NCI-H345 treated with DMSO at 0.1 percent for 48 hours (cell line): ENCODE data around the gene CCDC183.
"Not testable (repeated sequence)": the region's sequence is repeated elsewhere in the genome, so short reads cannot be mapped to it uniquely, and the experiment has no call there.

Source experiments
- DNase-seq: peaks from one replicate; lab custom pipeline; 2025; ENCODE audit not compliant: unreplicated experiment; lab: John Stamatoyannopoulos, UW

Gene CCDC183

GRCh38 chr9:136796238-136796774 is at the start of gene CCDC183:
Gene CCDC183, plus strand, starts transcription at chr9:136796338. Its CDS starts 60 bp downstream, at chr9:136796398.
- no peak for DNase-seq

- no peak for DNase-seq
Observed at GRCh38 chr9:136746621-136747020, 49.5 kb upstream of the CCDC183 start.

- no peak for DNase-seq
Observed at GRCh38 chr9:136747161-136748060, 48.7 kb upstream of the CCDC183 start.

DNA sequence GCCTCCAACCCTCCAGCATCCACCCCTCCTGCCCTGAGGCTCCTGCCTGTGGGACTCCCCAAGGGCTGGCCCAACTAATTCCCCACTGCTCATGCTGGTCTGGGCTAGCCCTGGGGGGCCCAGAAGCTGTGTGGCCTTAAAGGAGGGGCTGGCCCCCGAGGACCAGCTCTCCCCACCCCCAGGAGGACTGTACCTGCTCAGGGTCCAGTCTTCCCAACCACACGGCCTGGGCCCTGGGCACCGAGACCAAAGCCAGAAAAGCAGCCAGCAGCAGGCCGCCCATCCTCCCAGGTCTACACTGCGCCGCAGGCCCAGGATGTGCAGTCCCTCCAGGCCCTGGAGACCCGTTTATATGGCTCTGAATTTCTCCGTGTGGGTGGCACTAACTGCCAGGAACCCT is 47.9 kb upstream of the CCDC183 start, which contains the start of gene LCN6:
LCN6 (minus strand) TSS at position 325 of the 400 bp plus-strand sequence; CDS start at position 283, 42 bp downstream.
- DNase-seq: no peak

DNA sequence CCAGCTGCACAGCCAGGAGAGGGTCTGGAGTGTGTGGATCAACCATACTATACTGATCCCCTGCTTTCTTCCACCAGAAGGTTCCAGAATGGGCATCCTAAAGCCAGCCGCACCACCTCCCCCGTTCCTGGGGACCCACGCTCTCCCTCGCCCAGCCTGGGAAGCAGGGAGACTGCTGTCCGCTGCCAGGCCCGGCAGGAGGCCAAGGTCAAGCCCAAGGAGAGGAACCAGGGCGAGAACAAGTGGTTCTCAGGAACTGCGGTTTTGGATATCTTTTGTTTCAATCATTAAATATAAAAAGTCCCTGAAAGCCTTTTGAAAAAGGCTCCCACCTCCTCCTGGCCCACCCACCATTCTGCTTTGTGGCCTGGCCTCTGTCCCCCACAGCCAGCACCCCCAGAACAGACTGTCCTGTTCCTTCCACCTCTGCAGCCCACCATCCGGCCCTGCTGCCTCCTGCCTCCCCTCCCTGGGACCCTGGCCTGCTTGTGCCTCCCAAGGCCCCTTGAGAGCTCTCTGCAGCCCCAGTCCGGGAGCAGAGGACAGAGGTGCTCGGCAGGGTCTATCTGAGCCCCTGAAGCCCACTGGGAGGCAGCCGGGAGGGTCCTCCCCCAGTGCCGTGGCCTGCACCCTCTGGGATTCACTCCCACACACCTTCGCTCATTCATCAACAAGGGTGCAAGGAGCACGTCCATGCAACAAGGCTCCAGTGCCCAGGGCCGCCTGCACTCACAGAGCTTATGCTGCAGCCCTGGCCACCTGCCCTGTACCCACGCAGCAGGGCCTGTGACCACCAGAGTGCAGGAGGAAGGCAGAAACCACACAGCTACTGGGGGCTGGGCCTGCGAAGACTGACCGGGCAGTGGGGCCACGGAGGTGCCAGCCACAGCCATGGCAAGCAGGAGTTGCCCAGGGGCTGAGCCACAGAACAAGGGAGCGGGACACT is 47.2 kb upstream of the CCDC183 start:
- DNase-seq: no peak

GRCh38 chr9:136750526-136750925 is 45.6 kb upstream of the CCDC183 start:
- no peak for DNase-seq

GRCh38 chr9:136751244-136751643 is 44.9 kb upstream of the CCDC183 start:
- no peak for DNase-seq

DNA sequence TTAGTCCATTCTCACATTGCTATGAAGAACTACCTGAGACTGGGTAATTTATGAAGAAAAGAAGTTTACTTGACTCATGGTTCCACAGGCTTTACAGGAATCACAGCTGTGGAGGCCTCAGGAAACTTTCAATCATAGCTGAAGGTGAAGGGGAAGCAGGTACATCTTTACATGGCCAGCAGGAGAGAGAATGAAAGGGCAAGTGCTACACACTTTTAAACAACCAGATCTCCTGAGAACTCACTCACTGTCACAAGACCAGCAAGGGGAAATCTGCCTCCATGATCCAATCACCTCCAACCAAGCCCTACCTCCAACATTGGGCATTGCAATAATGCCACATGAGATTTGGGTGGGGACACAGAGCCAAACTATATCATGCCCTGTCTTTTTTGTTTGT is 44.3 kb upstream of the CCDC183 start:
- DNase-seq: no peak

- DNase-seq: no peak
Observed at GRCh38 chr9:136753371-136754058, 42.6 kb upstream of the CCDC183 start.

- DNase-seq: no peak
Observed at GRCh38 chr9:136754059-136754572, 42.0 kb upstream of the CCDC183 start.

GRCh38 chr9:136754626-136755301 is 41.4 kb upstream of the CCDC183 start:
- DNase-seq: no peak

- not testable (repeated sequence) for DNase-seq
Observed at GRCh38 chr9:136755302-136756133, 40.6 kb upstream of the CCDC183 start.

DNA sequence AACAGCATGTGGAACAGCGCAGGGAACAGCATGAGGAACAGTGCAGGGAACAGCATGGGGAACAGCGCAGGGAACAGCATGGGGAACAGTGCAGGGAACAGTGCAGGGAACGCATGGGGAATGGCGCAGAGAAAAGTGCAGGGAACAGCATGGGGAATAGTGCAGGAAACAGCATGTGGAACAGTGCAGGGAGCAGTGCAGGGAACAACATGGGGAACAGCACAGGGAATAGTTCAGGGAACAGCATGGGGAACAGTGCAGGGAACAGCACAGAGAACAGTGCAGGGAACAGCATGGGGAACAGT is 40.1 kb upstream of the CCDC183 start:
- no peak for DNase-seq

DNA sequence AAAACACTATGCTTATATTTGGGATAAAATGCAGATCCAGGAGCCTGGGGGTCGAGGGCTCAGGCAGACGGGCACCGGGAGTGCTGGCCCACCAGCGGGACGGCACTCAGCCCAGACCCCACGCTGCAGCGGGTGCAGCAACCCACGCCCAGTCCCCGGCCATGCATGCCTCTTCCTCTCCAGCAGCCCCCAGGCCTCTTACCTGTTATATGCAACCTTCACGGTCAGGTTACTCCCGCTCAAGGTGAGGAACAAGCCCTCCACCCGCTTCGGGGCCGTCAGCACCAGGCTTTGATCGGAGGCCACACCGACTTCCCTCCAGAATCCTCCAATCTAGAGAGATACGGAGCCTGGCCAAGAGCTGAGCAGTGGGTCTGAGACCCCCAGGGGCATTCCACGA is 39.3 kb upstream of the CCDC183 start:
- DNase-seq: no peak

GRCh38 chr9:136757328-136757727 is 38.8 kb upstream of the CCDC183 start:
- no peak for DNase-seq

- DNase-seq: no peak
Observed at GRCh38 chr9:136757751-136758140, 38.4 kb upstream of the CCDC183 start.

- no peak for DNase-seq
Observed at GRCh38 chr9:136759001-136759400, 37.1 kb upstream of the CCDC183 start.

- no peak for DNase-seq
Observed at GRCh38 chr9:136759436-136760325, 36.5 kb upstream of the CCDC183 start.
